ENCODE data around the gene PER1. TPM values are rescaled to one million over a fixed set of nuclear protein-coding genes. Genes with fewer than 3 reads are reported as not detected.

Gene PER1
- total RNA-seq, 1 experiment from 2014 or later = 47.1 TPM

DNA sequence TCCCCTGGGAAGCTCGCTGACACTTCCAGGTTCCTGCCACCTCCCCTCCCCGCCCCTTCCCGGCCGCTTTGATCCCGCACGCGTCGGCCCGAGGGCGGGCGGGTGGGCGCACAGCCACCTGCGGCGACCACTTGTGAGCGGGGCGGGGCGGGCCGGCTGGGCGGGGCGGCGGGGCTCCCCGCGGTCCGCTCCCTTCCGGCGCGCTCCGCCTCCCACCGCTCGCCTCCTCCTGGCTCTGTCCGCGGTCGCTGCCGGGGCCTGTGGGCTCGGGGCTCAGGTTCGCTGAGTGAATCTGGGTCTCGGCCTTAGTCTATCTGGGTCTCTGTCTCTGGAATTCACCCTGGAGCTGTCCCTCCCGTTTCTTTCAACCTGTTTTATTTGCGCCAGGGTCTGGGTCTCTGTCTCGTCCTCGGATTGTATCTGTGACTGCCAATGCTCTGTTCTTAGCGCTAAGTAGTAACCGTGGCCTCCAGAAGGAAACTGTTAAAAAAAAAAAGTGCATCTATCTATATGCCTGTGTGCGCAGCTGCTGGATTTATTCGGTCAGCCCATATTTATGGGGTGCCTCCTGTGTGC, 25.6 kb downstream of the PER1 start:
- POLR2A ChIA-PET (ENCODE audit: low non-redundant PET) = no interaction called here
- peaks cover 6% of the 10 kb centered on the region for H3K4me1 ChIP-seq (ENCODE audit: insufficient read depth, low read length, poor library complexity, severe bottlenecking)
- peak; percentile 74 for DNase-seq (ENCODE audit: low spot score)

DNA sequence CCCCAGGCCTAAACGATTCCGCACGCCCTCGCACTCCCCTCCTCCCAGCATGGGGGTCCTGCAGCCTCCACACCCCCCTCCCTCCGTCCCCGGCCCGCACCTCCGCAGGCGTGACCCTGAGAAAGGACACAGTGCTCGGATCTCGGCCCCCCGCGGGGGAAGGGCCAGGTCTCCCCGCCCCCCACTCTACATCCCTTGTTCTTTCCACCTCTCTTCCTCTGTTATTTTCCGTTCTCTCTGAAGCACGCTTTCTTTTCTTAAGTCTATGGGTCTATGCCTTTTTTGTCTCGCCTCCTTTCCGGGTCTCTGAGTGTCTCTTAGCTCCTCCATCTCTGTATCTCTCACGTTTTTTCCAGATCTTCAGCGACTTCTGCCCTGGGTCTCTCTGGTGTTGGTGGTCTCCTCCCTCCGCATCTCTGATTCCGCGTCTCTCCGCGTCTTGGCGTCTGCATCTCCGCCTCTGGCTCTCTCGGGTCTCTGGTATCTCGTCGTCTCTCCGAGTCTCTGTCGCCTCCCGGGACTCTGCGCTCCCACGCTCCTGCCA, 26.2 kb downstream of the PER1 start:
- H3K4me1 ChIP-seq (ENCODE audit: insufficient read depth, low read length, poor library complexity, severe bottlenecking) = peaks cover 6% of the 10 kb centered on the region
- intact Hi-C loops (cut with micrococcal nuclease; ENCODE audit: unreplicated experiment) = loop anchor here (1.0 kb wide), 1 partner anchor 96 kb away; no protein-coding TSS in a partner anchor
- peak overlapping the region; percentile 58 for H3K27ac ChIP-seq (ENCODE audit: low read depth, low read length, poor library complexity, severe bottlenecking)
- DNase-seq (ENCODE audit: low spot score) = peak; percentile 75
- H3K4me3 ChIP-seq (ENCODE audit: low read depth, low read length, poor library complexity, severe bottlenecking) = peak overlapping the region; percentile 68
- TF ChIP-seq EZH2 (IDR thresholded peaks at IDR 0.05; ENCODE audit: borderline replicate concordance, low read depth, low read length, poor library complexity, severe bottlenecking) = no peak
- TF ChIP-seq, protein P1, sequence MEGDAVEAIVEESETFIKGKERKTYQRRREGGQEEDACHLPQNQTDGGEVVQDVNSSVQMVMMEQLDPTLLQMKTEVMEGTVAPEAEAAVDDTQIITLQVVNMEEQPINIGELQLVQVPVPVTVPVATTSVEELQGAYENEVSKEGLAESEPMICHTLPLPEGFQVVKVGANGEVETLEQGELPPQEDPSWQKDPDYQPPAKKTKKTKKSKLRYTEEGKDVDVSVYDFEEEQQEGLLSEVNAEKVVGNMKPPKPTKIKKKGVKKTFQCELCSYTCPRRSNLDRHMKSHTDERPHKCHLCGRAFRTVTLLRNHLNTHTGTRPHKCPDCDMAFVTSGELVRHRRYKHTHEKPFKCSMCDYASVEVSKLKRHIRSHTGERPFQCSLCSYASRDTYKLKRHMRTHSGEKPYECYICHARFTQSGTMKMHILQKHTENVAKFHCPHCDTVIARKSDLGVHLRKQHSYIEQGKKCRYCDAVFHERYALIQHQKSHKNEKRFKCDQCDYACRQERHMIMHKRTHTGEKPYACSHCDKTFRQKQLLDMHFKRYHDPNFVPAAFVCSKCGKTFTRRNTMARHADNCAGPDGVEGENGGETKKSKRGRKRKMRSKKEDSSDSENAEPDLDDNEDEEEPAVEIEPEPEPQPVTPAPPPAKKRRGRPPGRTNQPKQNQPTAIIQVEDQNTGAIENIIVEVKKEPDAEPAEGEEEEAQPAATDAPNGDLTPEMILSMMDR (conservative IDR thresholded peaks at IDR 0.05; ENCODE audit: low read depth, low read length) = no peak
- no peaks in the 10 kb centered on the region for H3K36me3 ChIP-seq (ENCODE audit: insufficient read depth, low read length, poor library complexity, severe bottlenecking)
- BruUV-seq (replicated peaks) = no TSS peak
- ChIA-PET POLR2A (ENCODE audit: low non-redundant PET) (no interaction called here), CTCF (no interaction called here)
- no peaks in the 10 kb centered on the region for H3K27me3 ChIP-seq (replicated peaks; ENCODE audit: insufficient read depth, low read depth, low read length, poor library complexity)
- H3K9me3 ChIP-seq (ENCODE audit: low read depth, low read length, poor library complexity, severe bottlenecking) = no peaks in the 10 kb centered on the region

More for the DNA sequence above, 25.6 kb downstream of the PER1 start:
- H3K4me3 ChIP-seq (ENCODE audit: low read depth, low read length, poor library complexity, severe bottlenecking) = peak overlapping the region; percentile 68
- BruUV-seq (replicated peaks) = no TSS peak
- CTCF ChIA-PET = no interaction called here
- intact Hi-C loops (cut with micrococcal nuclease; ENCODE audit: unreplicated experiment) = loop anchor here (1.0 kb wide), 1 partner anchor 96 kb away; no protein-coding TSS in a partner anchor
- H3K9me3 ChIP-seq (ENCODE audit: low read depth, low read length, poor library complexity, severe bottlenecking) = no peaks in the 10 kb centered on the region
- H3K27me3 ChIP-seq (replicated peaks; ENCODE audit: insufficient read depth, low read depth, low read length, poor library complexity) = no peaks in the 10 kb centered on the region
- H3K27ac ChIP-seq (ENCODE audit: low read depth, low read length, poor library complexity, severe bottlenecking) = peak overlapping the region; percentile 58
- TF ChIP-seq, protein P1 (conservative IDR thresholded peaks at IDR 0.05; ENCODE audit: low read depth, low read length) = no peak
- no peak for TF ChIP-seq EZH2 (IDR thresholded peaks at IDR 0.05; ENCODE audit: borderline replicate concordance, low read depth, low read length, poor library complexity, severe bottlenecking)
- no peaks in the 10 kb centered on the region for H3K36me3 ChIP-seq (ENCODE audit: insufficient read depth, low read length, poor library complexity, severe bottlenecking)

DNA sequence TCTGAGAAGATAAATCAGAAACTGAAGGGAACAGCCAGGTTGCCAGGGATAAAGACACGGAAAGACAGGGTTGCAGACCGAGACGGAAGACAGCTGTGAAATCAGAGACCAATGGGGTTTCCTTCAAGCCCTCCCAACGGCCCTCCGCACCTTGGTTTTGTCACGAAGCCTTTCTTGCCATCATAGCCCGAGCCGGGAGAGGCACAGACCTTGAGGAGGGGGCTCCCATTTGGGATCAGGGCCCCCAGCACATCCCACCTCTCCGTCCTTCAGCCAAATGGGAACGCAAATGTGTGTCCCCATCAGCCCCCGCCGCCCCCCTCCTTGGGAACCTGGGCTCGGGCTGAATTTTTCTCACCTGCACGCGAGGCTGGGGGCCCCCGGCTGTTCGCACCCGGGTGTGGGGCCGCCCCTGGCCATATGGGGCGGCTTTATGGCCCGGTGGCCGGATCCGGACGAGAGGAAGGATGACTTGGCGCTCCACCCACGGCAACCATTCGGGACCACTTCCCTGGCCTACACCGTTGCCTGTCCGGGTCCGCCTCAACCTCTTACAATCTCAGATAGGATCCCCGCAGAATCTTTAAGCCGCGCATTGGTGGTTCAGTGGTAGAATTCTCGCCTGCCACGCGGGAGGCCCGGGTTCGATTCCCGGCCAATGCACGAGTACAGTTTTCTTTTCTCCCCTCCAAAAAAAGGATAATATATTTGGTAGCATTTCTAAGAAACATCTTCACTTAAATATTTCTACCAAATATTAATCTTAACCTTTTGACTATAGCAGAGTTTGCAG, 26.9 kb downstream of the PER1 start:
- ChIA-PET POLR2A (ENCODE audit: low non-redundant PET) (no interaction called here), CTCF (no interaction called here)
- intact Hi-C loops (cut with micrococcal nuclease; ENCODE audit: unreplicated experiment) = no loop called here
- peak overlapping the region; percentile 68 for H3K4me3 ChIP-seq (ENCODE audit: low read depth, low read length, poor library complexity, severe bottlenecking)
- TF ChIP-seq EZH2 (IDR thresholded peaks at IDR 0.05; ENCODE audit: borderline replicate concordance, low read depth, low read length, poor library complexity, severe bottlenecking) = no peak
- TF ChIP-seq, protein P1 (conservative IDR thresholded peaks at IDR 0.05; ENCODE audit: low read depth, low read length) = no peak
- H3K27ac ChIP-seq (ENCODE audit: low read depth, low read length, poor library complexity, severe bottlenecking) = peak overlapping the region; percentile 58
- BruUV-seq (replicated peaks) = no TSS peak
- no peaks in the 10 kb centered on the region for H3K9me3 ChIP-seq (ENCODE audit: low read depth, low read length, poor library complexity, severe bottlenecking)
- no peaks in the 10 kb centered on the region for H3K27me3 ChIP-seq (replicated peaks; ENCODE audit: insufficient read depth, low read depth, low read length, poor library complexity)
- DNase-seq (ENCODE audit: low spot score) = peak; percentile 90
- H3K36me3 ChIP-seq (ENCODE audit: insufficient read depth, low read length, poor library complexity, severe bottlenecking) = no peaks in the 10 kb centered on the region
- peaks cover 6% of the 10 kb centered on the region for H3K4me1 ChIP-seq (ENCODE audit: insufficient read depth, low read length, poor library complexity, severe bottlenecking)

Measured in A673 (cell line).